WTC11 (cell line): Measurements from ENCODE around the gene SDC1. TPM values are rescaled to one million over a fixed set of nuclear protein-coding genes. Genes with fewer than 3 reads are reported as not detected.

Experiments
- ATAC-seq: fragments of 200-7000 bp; cut with Tn5 transposase; 2 replicates; pipeline ENCODE4 v1.10.0; 2021; ENCODE audit warnings: mild to moderate bottlenecking, moderate library complexity
- CTCF ChIA-PET: fragments of 300-600 bp; sonication (Branson Sonifier 250); formaldehyde crosslinking; loops from one replicate; lab custom pipeline; 2021; ENCODE audit warnings: antibody characterized with exemption; lab: Charles Lee
- POLR2A ChIA-PET: fragments of 350-600 bp; sonication (Branson Sonifier 250); formaldehyde crosslinking; loops from one replicate; lab custom pipeline; 2021; ENCODE audit warnings: antibody characterized with exemption; lab: Charles Lee
- DNase-seq: peaks from one replicate; pipeline ENCODE4 v3.0.0; 2021; ENCODE audit warnings: low spot score
- H3K27ac Mint-ChIP-seq: 2 replicates; pipeline ENCODE4 v1.8.0; 2021; ENCODE audit warnings: mixed read lengths
- H3K27me3 Mint-ChIP-seq: 2 replicates; pipeline ENCODE4 v1.8.0; 2021; ENCODE audit warnings: low read depth, mild to moderate bottlenecking, moderate library complexity, mixed read lengths
- H3K36me3 Mint-ChIP-seq: 2 replicates; pipeline ENCODE4 v1.8.0; 2021; ENCODE audit warnings: mixed read lengths
- H3K4me1 Mint-ChIP-seq: 2 replicates; pipeline ENCODE4 v1.8.0; 2022; ENCODE audit warnings: mixed read lengths
- H3K4me3 Mint-ChIP-seq: 2 replicates; pipeline ENCODE4 v1.8.0; 2021; ENCODE audit warnings: mild to moderate bottlenecking, moderate library complexity, mixed read lengths
- H3K9me3 Mint-ChIP-seq: 2 replicates; pipeline ENCODE4 v1.8.0; 2021; ENCODE audit warnings: mixed read lengths
- ATF3 ChIP-seq: sonication (generic); formaldehyde crosslinking; conservative IDR thresholded peaks from 2 replicates; pipeline ENCODE4 v1.8.1; 2022; ENCODE audit warnings: mild to moderate bottlenecking, missing genetic modification reagents
- CREB1 ChIP-seq: sonication (generic); formaldehyde crosslinking; IDR thresholded peaks from 2 replicates; pipeline ENCODE4 v1.8.0; 2023; ENCODE audit warnings: mild to moderate bottlenecking, missing genetic modification reagents
- EMX1 ChIP-seq: fragments of 250-450 bp; sonication (Bioruptor Pico); IDR thresholded peaks from 2 replicates; pipeline ENCODE4 v1.8.0; 2021; ENCODE audit warnings: mild to moderate bottlenecking
- ERG ChIP-seq: fragments of 250-450 bp; sonication (Bioruptor Pico); IDR thresholded peaks from 2 replicates; pipeline ENCODE4 v1.8.0; 2021; ENCODE audit warnings: mild to moderate bottlenecking
- ESRRA ChIP-seq: sonication (generic); formaldehyde crosslinking; IDR thresholded peaks from 2 replicates; pipeline ENCODE4 v1.8.1; 2022; ENCODE audit warnings: mild to moderate bottlenecking, missing genetic modification reagents, borderline replicate concordance
- IRF1 ChIP-seq: sonication (generic); formaldehyde crosslinking; IDR thresholded peaks from 2 replicates; pipeline ENCODE4 v1.8.0; 2023; ENCODE audit warnings: missing genetic modification reagents
- JAZF1 ChIP-seq: fragments of 250-450 bp; sonication (Bioruptor Pico); IDR thresholded peaks from 2 replicates; pipeline ENCODE4 v1.9.0; 2021; ENCODE audit warnings: moderate library complexity, mild to moderate bottlenecking, inconsistent platforms
- JUN ChIP-seq: sonication (generic); formaldehyde crosslinking; IDR thresholded peaks from 2 replicates; pipeline ENCODE4 v1.8.0; 2023; ENCODE audit warnings: mild to moderate bottlenecking, missing genetic modification reagents
- MAX ChIP-seq: sonication (generic); formaldehyde crosslinking; IDR thresholded peaks from 2 replicates; pipeline ENCODE4 v1.8.0; 2022; ENCODE audit warnings: mild to moderate bottlenecking, missing genetic modification reagents
- MLX ChIP-seq: sonication (generic); formaldehyde crosslinking; IDR thresholded peaks from 2 replicates; pipeline ENCODE4 v1.8.1; 2023; ENCODE audit warnings: mild to moderate bottlenecking, missing genetic modification reagents, moderate library complexity
- PREB ChIP-seq: sonication (generic); formaldehyde crosslinking; IDR thresholded peaks from 2 replicates; pipeline ENCODE4 v1.8.1; 2022; ENCODE audit warnings: mild to moderate bottlenecking, missing genetic modification reagents, moderate library complexity, borderline replicate concordance
- RORB ChIP-seq: fragments of 250-450 bp; sonication (Bioruptor Pico); IDR thresholded peaks from 2 replicates; pipeline ENCODE4 v1.9.0; 2021; ENCODE audit warnings: mild to moderate bottlenecking
- SMAD4 ChIP-seq: sonication (generic); formaldehyde crosslinking; IDR thresholded peaks from 2 replicates; pipeline ENCODE4 v1.8.0; 2022; ENCODE audit warnings: mild to moderate bottlenecking, missing genetic modification reagents
- SOX15 ChIP-seq: fragments of 250-450 bp; sonication (Bioruptor Pico); IDR thresholded peaks from 2 replicates; pipeline ENCODE4 v1.9.0; 2021; ENCODE audit warnings: mild to moderate bottlenecking
- TEAD1 ChIP-seq: sonication (generic); formaldehyde crosslinking; IDR thresholded peaks from 2 replicates; pipeline ENCODE4 v1.8.0; 2022; ENCODE audit warnings: mild to moderate bottlenecking, missing genetic modification reagents
- USF1 ChIP-seq: sonication (generic); formaldehyde crosslinking; IDR thresholded peaks from 2 replicates; pipeline ENCODE4 v1.8.0; 2022; ENCODE audit warnings: mild to moderate bottlenecking, missing genetic modification reagents
- ZNF121 ChIP-seq: sonication (generic); formaldehyde crosslinking; IDR thresholded peaks from 2 replicates; pipeline ENCODE4 v1.8.0; 2023; ENCODE audit warnings: missing genetic modification reagents
- total RNA-seq: library from RNA; stranded (reverse); gene quantifications from 3 replicates; pipeline ENCODE4 v1.2.3, GENCODE V29; 2021

The SDC1 gene
- total RNA-seq, 1 experiment from 2014 or later, result 52.6 TPM

GRCh38 chr2:20208476-20208859 is 16.5 kb downstream of the SDC1 start:
- Mint-ChIP-seq H3K4me3 (no peak overlapping the region), H3K9me3 (no peaks in the 10 kb centered on the region), H3K27ac (peak overlapping the region; percentile 75), H3K27me3 (no peaks in the 10 kb centered on the region), H3K36me3 (peaks cover 6% of the 10 kb centered on the region), H3K4me1 (peaks cover 13% of the 10 kb centered on the region; the same call in 1 of the 2 replicates)
- ChIA-PET CTCF (interaction anchor here (0.8 to 1.7 kb wide), 4 partner anchors 15 to 192 kb away, joined by 3 to 6 read pairs (median 4); no protein-coding TSS in a partner anchor), POLR2A (no interaction called here)
- no peak for DNase-seq
- TF ChIP-seq IRF1 (no peak), RORB (CRISPR knock-in tag) (no peak), JUN (CRISPR knock-in tag) (no peak), EMX1 (CRISPR knock-in tag) (no peak), TEAD1 (CRISPR knock-in tag) (no peak), JAZF1 (CRISPR knock-in tag) (no peak), ATF3 (CRISPR knock-in tag) (no peak), SOX15 (CRISPR knock-in tag) (no peak), MLX (no peak), ERG (CRISPR knock-in tag) (no peak), ESRRA (CRISPR knock-in tag) (no peak), MAX (no peak), SMAD4 (CRISPR knock-in tag) (no peak), CREB1 (CRISPR knock-in tag) (no peak), ZNF121 (no peak)
- TF ChIP-seq, all 79 proteins: peak for 0
- ATAC-seq, result no peak

- DNase-seq, result no peak
- Mint-ChIP-seq H3K9me3 (no peaks in the 10 kb centered on the region), H3K4me3 (no peak overlapping the region), H3K36me3 (peaks cover 20% of the 10 kb centered on the region), H3K4me1 (peaks cover 7% of the 10 kb centered on the region; the same call in 1 of the 2 replicates), H3K27me3 (no peaks in the 10 kb centered on the region), H3K27ac (no peak overlapping the region)
- no peak for ATAC-seq
- POLR2A ChIA-PET, result no interaction called here
- CTCF ChIA-PET, result interaction anchor here (1.7 kb wide), 1 partner anchor 71 kb away, joined by 6 read pairs; no protein-coding TSS in a partner anchor
- no peak for TF ChIP-seq PREB (CRISPR knock-in tag)
- no peak for TF ChIP-seq RORB (CRISPR knock-in tag)
- no peak for TF ChIP-seq MLX
- no peak for TF ChIP-seq USF1 (CRISPR knock-in tag)
These were observed 17.9 kb downstream of the SDC1 start for GRCh38 chr2:20207051-20207450.
